H9 (cell line): ENCODE data around the gene SOD1. TPM values are rescaled to one million over a fixed set of nuclear protein-coding genes. Genes with fewer than 3 reads are reported as not detected.

Experiments
- DNase-seq: peaks from one replicate; pipeline ENCODE4 v3.0.0-alpha.2; 2017
- H2AFZ ChIP-seq: one replicate; pipeline ENCODE4 v1.6.1; 2013; ENCODE audit warnings: mild to moderate bottlenecking, low read length, control low read depth, moderate library complexity
- H2AK5ac ChIP-seq: 2 replicates; pipeline ENCODE4 v1.6.1; 2013; ENCODE audit warnings: low read length, control low read depth, mixed read lengths; ENCODE audit not compliant: insufficient read length
- H2BK120ac ChIP-seq: one replicate; pipeline ENCODE4 v1.6.1; 2013; ENCODE audit warnings: low read depth, mild to moderate bottlenecking, low read length, control low read depth, inconsistent platforms; ENCODE audit not compliant: poor library complexity, severe bottlenecking
- H2BK12ac ChIP-seq: 2 replicates; pipeline ENCODE4 v1.6.1; 2013; ENCODE audit warnings: low read length, control low read depth, mixed read lengths, low read depth; ENCODE audit not compliant: insufficient read length
- H2BK15ac ChIP-seq: 2 replicates; pipeline ENCODE4 v1.6.1; 2013; ENCODE audit warnings: low read depth, low read length, control low read depth
- H2BK20ac ChIP-seq: one replicate; pipeline ENCODE4 v1.6.1; 2013; ENCODE audit warnings: low read depth, mild to moderate bottlenecking, low read length, control low read depth, inconsistent platforms; ENCODE audit not compliant: poor library complexity, severe bottlenecking
- H2BK5ac ChIP-seq: 2 replicates; pipeline ENCODE4 v1.6.1; 2013; ENCODE audit warnings: low read length, control low read depth, mixed read lengths; ENCODE audit not compliant: insufficient read length
- H3K14ac ChIP-seq: 2 replicates; pipeline ENCODE4 v1.6.1; 2013; ENCODE audit warnings: low read length, control low read depth; ENCODE audit not compliant: insufficient read depth
- H3K18ac ChIP-seq: 2 replicates; pipeline ENCODE4 v1.6.1; 2013; ENCODE audit warnings: low read depth, mild to moderate bottlenecking, mixed read lengths, low read length, control low read depth; ENCODE audit not compliant: insufficient read length
- H3K23ac ChIP-seq: 2 replicates; pipeline ENCODE4 v1.6.1; 2013; ENCODE audit warnings: low read length, control low read depth, mixed read lengths, low read depth; ENCODE audit not compliant: insufficient read length
- H3K23me2 ChIP-seq: 2 replicates; pipeline ENCODE4 v1.6.1; 2013; ENCODE audit warnings: low read depth, mild to moderate bottlenecking, mixed read lengths, low read length, control low read depth; ENCODE audit not compliant: insufficient read length, poor library complexity, severe bottlenecking
- H3K27ac ChIP-seq: 2 replicates; pipeline ENCODE4 v1.5.1; 2013; ENCODE audit warnings: low read length, control low read depth, mixed read lengths, low read depth; ENCODE audit not compliant: insufficient read length
- H3K27me3 ChIP-seq: 2 replicates; pipeline ENCODE4 v1.6.1; 2013; ENCODE audit warnings: low read length, control low read depth, inconsistent platforms; ENCODE audit not compliant: insufficient read depth
- H3K4ac ChIP-seq: 2 replicates; pipeline ENCODE4 v1.6.1; 2013; ENCODE audit warnings: low read depth, mild to moderate bottlenecking, control low read depth, inconsistent platforms, low read length, moderate library complexity
- H3K4me1 ChIP-seq: 2 replicates; pipeline ENCODE4 v1.6.1; 2013; ENCODE audit warnings: low read length, control low read depth, inconsistent platforms; ENCODE audit not compliant: insufficient read depth
- H3K4me2 ChIP-seq: 2 replicates; pipeline ENCODE4 v1.6.1; 2013; ENCODE audit warnings: low read length, control low read depth, mixed read lengths; ENCODE audit not compliant: insufficient read length, insufficient read depth
- H3K56ac ChIP-seq: 2 replicates; pipeline ENCODE4 v1.6.1; 2013; ENCODE audit warnings: low read depth, mild to moderate bottlenecking, mixed read lengths, low read length, control low read depth; ENCODE audit not compliant: insufficient read length
- H3K79me1 ChIP-seq: 2 replicates; pipeline ENCODE4 v1.6.1; 2013; ENCODE audit warnings: low read depth, mild to moderate bottlenecking, moderate library complexity, low read length, control low read depth, inconsistent platforms; ENCODE audit not compliant: insufficient read depth, poor library complexity, severe bottlenecking
- H3K79me2 ChIP-seq: 2 replicates; pipeline ENCODE4 v1.6.1; 2013; ENCODE audit warnings: low read length, control low read depth, inconsistent platforms; ENCODE audit not compliant: insufficient read depth
- H3K9ac ChIP-seq: 2 replicates; pipeline ENCODE4 v1.6.1; 2013; ENCODE audit warnings: low read length, control low read depth, mixed read lengths; ENCODE audit not compliant: insufficient read length; ENCODE audit errors: extremely low read depth
- H3K9me3 ChIP-seq: one replicate; pipeline ENCODE4 v1.6.1; 2013; ENCODE audit warnings: low read depth, low read length, inconsistent platforms; ENCODE audit not compliant: control insufficient read depth
- H3T11ph ChIP-seq: one replicate; pipeline ENCODE4 v1.6.1; 2013; ENCODE audit warnings: mild to moderate bottlenecking, low read length, control low read depth, inconsistent platforms
- H4K20me1 ChIP-seq: one replicate; pipeline ENCODE4 v1.6.1; 2013; ENCODE audit not compliant: control insufficient read depth, insufficient read length, insufficient read depth
- H4K5ac ChIP-seq: 2 replicates; pipeline ENCODE4 v1.6.1; 2013; ENCODE audit warnings: low read depth, mild to moderate bottlenecking, mixed read lengths, low read length, control low read depth; ENCODE audit not compliant: insufficient read length
- H4K8ac ChIP-seq: replicated peaks from 2 replicates; pipeline ENCODE4 v1.6.1; 2013; ENCODE audit warnings: low read length, control low read depth, mixed read lengths, low read depth; ENCODE audit not compliant: insufficient read length
- H4K91ac ChIP-seq: 2 replicates; pipeline ENCODE4 v1.6.1; 2013; ENCODE audit warnings: low read depth, mild to moderate bottlenecking, moderate library complexity, mixed read lengths, low read length, control low read depth; ENCODE audit not compliant: insufficient read length
- H3K27ac Mint-ChIP-seq, 3 experiments: 2 replicates in 2 of 3; 3 replicates in 1 of 3; pipeline ENCODE4 v1.8.0; 2020 to 2021; ENCODE audit warnings: mixed read lengths in 3 of 3, mild to moderate bottlenecking in 1 of 3, moderate library complexity in 1 of 3
- H3K27me3 Mint-ChIP-seq: 2 replicates; pipeline ENCODE4 v1.8.0; 2021; ENCODE audit warnings: low read depth, mild to moderate bottlenecking, moderate library complexity, mixed read lengths
- H3K36me3 Mint-ChIP-seq, 3 experiments: 2 replicates in 2 of 3; 3 replicates in 1 of 3; pipeline ENCODE4 v1.8.0; 2020 to 2021; ENCODE audit warnings: low read depth in 3 of 3, mixed read lengths in 3 of 3; ENCODE audit not compliant: insufficient read depth in 1 of 3
- H3K4me1 Mint-ChIP-seq, 2 experiments: 2 replicates each; pipeline ENCODE4 v1.8.0; 2020; ENCODE audit warnings: mixed read lengths in 2 of 2
- H3K4me3 Mint-ChIP-seq, 2 experiments: 2 replicates in 1 of 2; 3 replicates in 1 of 2; pipeline ENCODE4 v1.8.0; 2020 to 2021; ENCODE audit warnings: mild to moderate bottlenecking in 2 of 2, mixed read lengths in 2 of 2, moderate library complexity in 1 of 2
- H3K9me3 Mint-ChIP-seq, 2 experiments: 2 replicates in 1 of 2; 3 replicates in 1 of 2; pipeline ENCODE4 v1.8.0; 2020; ENCODE audit warnings: mild to moderate bottlenecking in 2 of 2, mixed read lengths in 2 of 2, moderate library complexity in 1 of 2
- CTCF ChIP-seq: fragments of 200-600 bp; sonication (generic); conservative IDR thresholded peaks from 3 replicates; pipeline ENCODE4 v1.8.0; 2021; ENCODE audit warnings: antibody characterized with exemption, mild to moderate bottlenecking
- WGBS: extraction: QIAGEN DNeasy Blood & Tissue Kit; methylation state at CpG from one replicate; pipeline ENCODE4 v1.1.7; 2013; ENCODE audit warnings: missing lambda C conversion rate, low lambda C conversion rate, mixed read lengths; ENCODE audit not compliant: insufficient read length; ENCODE audit errors: extremely low coverage; 5-methylcytosine and 5-hydroxymethylcytosine counted together
- total RNA-seq: library from RNA; stranded (reverse); gene quantifications from 2 replicates; pipeline ENCODE4 v1.2.1, GENCODE V29; 2021

The SOD1 gene
- total RNA-seq, 1 experiment from 2014 or later = 201 TPM

- no peak overlapping the region for H4K8ac ChIP-seq
- no peak overlapping the region for H2BK120ac ChIP-seq
- H3K56ac ChIP-seq = no peak overlapping the region
- H3K14ac ChIP-seq = no peak overlapping the region
- H3K79me2 ChIP-seq = no peaks in the 10 kb centered on the region
- no peaks in the 10 kb centered on the region for H3K27me3 ChIP-seq
- H3K27ac ChIP-seq = no peak overlapping the region
- H3K4me2 ChIP-seq = no peak overlapping the region
- H4K20me1 ChIP-seq = no peaks in the 10 kb centered on the region
- no peak overlapping the region for H3K18ac ChIP-seq
- no peak overlapping the region for H2AFZ ChIP-seq
- no peak overlapping the region for H2AK5ac ChIP-seq
- Mint-ChIP-seq H3K4me1 (no peaks in the 10 kb centered on the region), H3K4me3 (no peak overlapping the region), H3K9me3 (no peaks in the 10 kb centered on the region), H3K27me3 (no peaks in the 10 kb centered on the region), H3K27ac (no peak overlapping the region), H3K36me3 (peaks cover 48 to 91% (median 87%) of the 10 kb centered on the region in 3 experiments; a peak in 6 of 7 replicates)
- WGBS = no CpG with 5 or more reads among the region's 16 CpGs
- TF ChIP-seq CTCF = no peak
- no peak overlapping the region for H2BK5ac ChIP-seq
- no peak overlapping the region for H3K4ac ChIP-seq
- no peaks in the 10 kb centered on the region for H3K9me3 ChIP-seq
- no peak overlapping the region for H2BK15ac ChIP-seq
- peaks cover 3% of the 10 kb centered on the region for H3K79me1 ChIP-seq
- no peak overlapping the region for H4K91ac ChIP-seq
- no peak overlapping the region for H3K23ac ChIP-seq
- no peaks in the 10 kb centered on the region for H3K23me2 ChIP-seq
- H2BK20ac ChIP-seq = no peak overlapping the region
- no peak overlapping the region for H3K9ac ChIP-seq
- H4K5ac ChIP-seq = no peak overlapping the region
- H3K4me1 ChIP-seq = no peaks in the 10 kb centered on the region
- no peak overlapping the region for H2BK12ac ChIP-seq
- H3T11ph ChIP-seq = no peak overlapping the region
- no peak for DNase-seq
Measured at GRCh38 chr21:31693222-31693621, 33.7 kb downstream of the SOD1 start.
